Measurements from ENCODE around the gene CCNE1. TPM values are rescaled to one million over a fixed set of nuclear protein-coding genes. Genes with fewer than 3 reads are reported as not detected.
"Not testable (repeated sequence)": the region's sequence is repeated elsewhere in the genome, so short reads cannot be mapped to it uniquely, and the experiment has no call there.

Gene CCNE1
- polyA plus RNA-seq, 4 donors, result 8.3 to 10.0 (median 9.4) TPM

GRCh38 chr19:29785955-29786589 lies 25.7 kb upstream of the CCNE1 start:
- no peak for DNase-seq (ENCODE audit: low read depth in 4 of 4, low spot score in 3 of 4)

DNA sequence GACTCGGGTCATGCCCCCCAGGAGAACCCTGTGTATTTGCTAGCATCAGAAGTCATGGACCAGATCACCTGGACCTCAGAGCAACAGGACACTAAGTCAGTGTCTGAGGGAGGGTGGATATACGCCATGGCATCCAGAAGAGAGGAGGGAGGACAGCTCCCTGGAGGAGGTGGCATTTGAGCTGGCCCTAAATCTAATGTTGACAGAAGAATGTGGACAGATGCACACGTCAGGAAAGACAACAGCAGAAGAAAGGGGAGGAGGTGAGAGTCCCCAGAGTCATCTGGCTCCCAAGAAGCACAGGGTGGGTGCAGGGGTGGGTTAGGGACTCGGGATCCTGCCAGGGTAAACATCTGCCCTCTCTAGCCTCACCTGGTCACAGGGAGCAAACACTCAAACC lies 24.5 kb upstream of the CCNE1 start:
- no peak for DNase-seq (ENCODE audit: low read depth in 4 of 4, low spot score in 3 of 4)

DNA sequence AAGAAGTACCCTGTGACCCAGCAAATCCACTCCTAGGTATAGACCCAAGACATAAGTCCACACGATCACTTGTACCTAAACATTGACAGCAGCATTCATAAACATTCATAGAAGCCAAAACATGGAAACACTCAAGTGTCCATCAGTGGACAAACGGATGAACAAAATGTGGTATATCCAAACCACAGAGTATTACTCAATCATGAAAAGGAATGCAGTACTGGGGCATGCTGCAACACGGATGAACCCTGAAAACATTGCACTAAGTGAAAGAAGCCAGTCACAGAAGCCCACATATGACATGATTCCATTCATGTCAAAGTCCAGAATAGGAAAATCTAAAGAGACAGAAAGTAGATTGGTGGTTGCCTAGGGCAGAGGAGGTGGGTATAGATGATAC lies 22.8 kb upstream of the CCNE1 start:
- DNase-seq (ENCODE audit: low read depth in 4 of 4, low spot score in 3 of 4), result no peak

- no peak for DNase-seq (ENCODE audit: low read depth in 4 of 4, low spot score in 3 of 4)
These were observed 18.6 kb upstream of the CCNE1 start for GRCh38 chr19:29793116-29793727.

- not testable (repeated sequence) for DNase-seq (ENCODE audit: low read depth in 4 of 4, low spot score in 3 of 4)
These were observed 17.3 kb upstream of the CCNE1 start for GRCh38 chr19:29794490-29794889.

DNA sequence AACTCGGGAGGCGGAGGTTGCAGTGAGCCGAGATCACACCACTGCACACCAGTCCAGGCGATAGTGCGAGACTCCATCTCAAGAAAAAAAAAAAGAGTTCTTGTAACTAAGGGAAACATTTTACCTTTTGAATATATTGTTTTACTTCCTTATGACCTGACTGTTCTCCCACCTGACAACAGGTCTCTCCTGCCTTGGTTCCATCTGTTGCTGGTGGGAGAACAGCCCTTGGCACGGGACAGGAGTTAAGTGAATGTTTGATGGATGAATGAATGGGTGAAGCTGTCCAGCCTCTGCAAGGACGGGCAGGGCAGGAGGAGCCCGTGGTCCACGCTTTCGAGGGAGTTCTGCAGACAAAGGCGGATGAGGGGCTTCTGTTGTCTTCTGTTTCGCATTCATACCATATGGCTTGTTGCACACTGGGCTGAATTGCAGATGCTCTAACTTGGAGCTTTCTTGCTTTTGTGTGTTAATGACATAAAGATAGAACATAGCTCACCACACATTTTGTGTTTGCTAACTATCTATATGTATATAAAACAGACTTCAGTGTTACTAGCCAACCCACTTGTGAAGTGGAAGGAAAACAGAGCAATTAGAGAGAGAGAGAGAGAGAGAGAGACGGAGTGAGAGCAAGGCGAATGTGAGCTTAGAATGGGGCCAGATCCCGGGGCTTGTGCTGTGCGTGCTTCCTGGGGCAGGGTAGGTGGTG lies 16.2 kb upstream of the CCNE1 start:
- no peak for DNase-seq (ENCODE audit: low read depth in 4 of 4, low spot score in 3 of 4)

- no peak for DNase-seq (ENCODE audit: low read depth in 4 of 4, low spot score in 3 of 4)
These were observed 15.6 kb upstream of the CCNE1 start for GRCh38 chr19:29796173-29796573.

GRCh38 chr19:29798774-29799497 lies 12.9 kb upstream of the CCNE1 start:
- DNase-seq (ENCODE audit: low read depth in 4 of 4, low spot score in 3 of 4), result no peak

DNA sequence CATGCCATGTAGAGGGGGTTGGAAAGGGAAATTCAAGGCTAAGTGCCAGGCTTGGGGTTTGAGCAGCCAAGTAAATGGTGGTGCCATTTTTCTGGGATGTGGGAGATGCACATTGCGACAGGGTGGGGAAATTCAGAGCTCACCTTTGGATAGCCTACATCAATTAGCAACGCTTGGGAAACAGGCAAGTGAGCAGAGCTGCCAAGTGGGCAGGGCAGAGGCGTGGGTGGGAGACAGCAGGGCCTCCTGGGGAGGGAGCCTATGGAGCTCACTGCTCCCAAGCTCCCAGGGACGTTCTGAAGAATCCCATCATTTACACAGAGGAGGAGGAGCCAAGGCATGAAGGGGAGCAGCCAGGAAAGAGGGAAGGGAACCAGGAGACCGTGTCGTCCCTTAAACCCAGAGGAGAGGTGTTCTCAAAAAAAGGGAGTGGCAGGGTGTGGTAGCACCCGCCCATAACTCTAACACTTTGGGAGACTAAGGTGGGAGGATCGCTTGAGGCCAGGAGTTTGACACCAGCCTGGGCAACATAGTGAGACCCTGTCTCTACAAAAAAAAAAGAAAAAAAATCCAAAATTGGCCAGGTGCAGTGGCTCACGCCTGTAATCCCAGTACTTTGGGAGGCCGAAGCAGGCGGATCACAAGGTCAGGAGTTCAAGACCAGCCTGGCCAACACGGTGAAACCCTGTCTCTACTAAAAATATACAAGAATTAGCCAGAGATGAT lies 11.5 kb upstream of the CCNE1 start:
- no peak for DNase-seq (ENCODE audit: low read depth in 4 of 4, low spot score in 3 of 4)

DNA sequence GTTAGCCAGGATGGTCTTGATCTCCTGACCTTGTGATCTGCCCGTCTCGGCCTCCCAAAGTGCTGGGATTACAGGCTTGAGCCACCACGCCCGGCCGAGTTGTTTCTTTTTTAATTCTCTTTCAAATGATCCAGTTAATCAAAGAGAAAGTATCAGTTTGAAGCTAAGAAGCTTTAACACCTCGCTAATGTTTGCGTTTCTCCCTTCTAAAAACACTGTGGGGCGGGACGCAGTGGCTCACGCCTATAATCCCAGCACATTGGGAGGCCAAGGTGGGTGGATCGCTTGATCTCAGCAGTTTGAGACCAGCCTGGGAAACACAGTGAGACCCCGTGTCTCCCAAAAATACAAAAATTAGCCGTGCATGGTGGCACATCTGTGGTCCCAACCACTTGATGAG lies 7.8 kb upstream of the CCNE1 start:
- not testable (repeated sequence) for DNase-seq (ENCODE audit: low read depth in 4 of 4, low spot score in 3 of 4)

GRCh38 chr19:29804493-29804892 lies 7.3 kb upstream of the CCNE1 start:
- no peak for DNase-seq (ENCODE audit: low read depth in 4 of 4, low spot score in 3 of 4)

DNA sequence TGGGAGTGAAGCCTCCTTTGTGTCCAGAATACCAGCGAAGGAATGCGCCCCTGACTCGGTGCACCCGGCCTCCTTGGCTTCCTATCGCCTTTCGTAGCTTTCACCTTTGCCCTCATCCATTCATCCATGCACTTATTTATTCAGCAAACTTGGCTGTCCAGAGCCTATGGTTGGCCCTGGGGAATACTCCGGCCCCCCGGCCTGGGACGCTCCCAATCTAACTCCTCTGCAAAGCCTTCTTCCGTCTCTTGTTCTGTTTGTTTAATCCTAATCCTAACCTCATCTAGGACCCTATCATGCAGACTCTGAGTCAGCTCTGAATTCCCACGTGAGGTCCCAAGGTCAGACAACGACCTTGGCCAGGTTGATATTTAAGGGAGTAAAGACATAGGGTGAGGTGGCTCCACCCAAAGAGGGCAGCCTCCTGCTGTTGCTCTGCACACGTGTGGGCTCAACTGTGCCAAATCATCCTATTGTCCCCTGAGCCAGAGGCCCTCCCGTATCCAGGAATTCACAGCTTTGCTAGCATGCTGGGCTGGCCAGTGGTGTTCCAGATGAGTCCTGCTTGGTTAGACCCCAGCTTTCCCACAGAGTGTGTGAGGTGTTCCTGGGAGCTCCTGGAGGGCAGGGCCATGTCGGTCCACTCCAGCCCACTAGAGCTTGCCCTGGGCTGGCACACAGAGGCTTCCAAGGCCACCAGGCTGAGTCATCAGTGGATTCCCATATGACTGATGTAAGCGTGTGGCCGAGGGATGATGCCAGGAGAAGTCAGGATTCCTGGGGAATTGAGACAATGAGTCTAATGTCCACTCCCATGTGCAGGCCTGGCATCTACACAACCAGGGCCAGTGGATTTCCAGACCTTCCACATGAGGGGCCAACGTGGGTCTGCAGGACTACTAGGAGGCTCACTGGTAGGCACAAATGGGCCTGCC lies 6.5 kb upstream of the CCNE1 start:
- no peak for DNase-seq (ENCODE audit: low read depth in 4 of 4, low spot score in 3 of 4)

- no peak for DNase-seq (ENCODE audit: low read depth in 4 of 4, low spot score in 3 of 4)
These were observed 5.5 kb upstream of the CCNE1 start for GRCh38 chr19:29806098-29806866.

- no peak for DNase-seq (ENCODE audit: low read depth in 4 of 4, low spot score in 3 of 4)
These were observed 4.6 kb upstream of the CCNE1 start for GRCh38 chr19:29807178-29807577.

DNA sequence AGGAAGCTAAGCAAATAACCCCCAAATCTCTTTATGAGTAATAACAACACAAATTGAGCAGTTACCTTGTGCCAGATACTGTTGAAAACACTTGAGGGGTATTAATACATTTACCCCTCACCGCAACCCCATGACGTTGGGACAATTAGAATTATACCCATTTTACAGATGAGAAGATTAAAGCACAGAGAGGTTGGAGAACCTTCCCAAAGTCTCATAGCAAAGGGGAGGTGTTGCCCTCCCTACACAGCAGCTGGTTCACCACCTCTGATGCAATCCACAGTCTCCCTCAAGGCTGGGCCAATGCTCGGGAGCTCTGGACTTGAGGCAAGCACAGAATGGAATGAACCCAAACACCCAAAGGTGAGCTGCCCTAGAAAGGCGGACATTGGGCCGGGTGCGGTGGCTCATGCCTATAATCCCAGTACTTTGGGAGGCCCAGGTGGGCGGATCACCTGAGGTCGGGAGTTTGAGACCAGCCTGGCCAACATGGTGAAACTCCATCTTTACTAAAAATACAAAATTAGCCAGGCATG lies 3.9 kb upstream of the CCNE1 start:
- DNase-seq (ENCODE audit: low read depth in 4 of 4, low spot score in 3 of 4), result no peak

- no peak for DNase-seq (ENCODE audit: low read depth in 4 of 4, low spot score in 3 of 4)
These were observed 1.8 kb upstream of the CCNE1 start for GRCh38 chr19:29809795-29810503.

GRCh38 chr19:29810504-29810871 lies 1.3 kb upstream of the CCNE1 start:
- no peak for DNase-seq (ENCODE audit: low read depth in 4 of 4, low spot score in 3 of 4)
